Thyroid gland (tissue), 4 donors: ENCODE data around the gene TBC1D2B. TPM values are rescaled to one million over a fixed set of nuclear protein-coding genes. Genes with fewer than 3 reads are reported as not detected.
A peak's percentile ranks its signal among the peaks of the same experiment; 100 is the strongest.

ENCODE experiments used
- DNase-seq, 2 donors: peaks; one replicate each; pipeline ENCODE4 v3.0.0-alpha.2; 2019
- H3K27ac ChIP-seq, 3 donors: fragments of 200-600 bp; sonication (generic); 1 replicate in 2 of 3; 2 replicates in 1 of 3; pipeline ENCODE4 v1.5.1; 2016 to 2019; ENCODE audit warnings: mild to moderate bottlenecking in 1 of 3, moderate library complexity in 1 of 3
- H3K27me3 ChIP-seq: fragments of 200-600 bp; sonication (generic); one replicate; pipeline ENCODE4 v1.5.1; 2019
- H3K36me3 ChIP-seq, 2 donors: fragments of 200-600 bp; sonication (generic); one replicate each; pipeline ENCODE4 v1.5.1; 2016 to 2019
- H3K4me1 ChIP-seq, 2 donors: fragments of 200-600 bp; sonication (generic); one replicate each; pipeline ENCODE4 v1.5.1; 2017 to 2019
- H3K4me3 ChIP-seq, 3 donors: fragments of 200-600 bp; sonication (generic); replicated peaks in 1 of 3; 1 replicate in 2 of 3; 2 replicates in 1 of 3; pipeline ENCODE4 v1.5.1; 2016; ENCODE audit warnings: mild to moderate bottlenecking in 1 of 3
- H3K9me3 ChIP-seq: fragments of 200-600 bp; sonication (generic); one replicate; pipeline ENCODE4 v1.5.1; 2017
- POLR2A ChIP-seq, 2 donors: fragments of 450-650 bp; IDR thresholded peaks; one replicate each; pipeline ENCODE4 v1.6.1; 2017; ENCODE audit warnings: antibody characterized with exemption in 2 of 2, mild to moderate bottlenecking in 2 of 2, moderate library complexity in 1 of 2
- WGBS, 2 donors: methylation state at CpG; one replicate each; pipeline ENCODE4 v1.1.5; 2017; 5-methylcytosine and 5-hydroxymethylcytosine counted together
- intact Hi-C: fragments of 100-400 bp; cut with DNase I; formaldehyde crosslinking; loops from one replicate; pipeline ENCODE4 v1.15.1; 2023
- total RNA-seq, 4 donors: library from RNA; depleted of rRNA; stranded (reverse); fragments of >200 nt; gene quantifications; one replicate each; pipeline ENCODE4 v1.2.3, GENCODE V29; 2016
- TF ChIP-seq, protein P1 (sequence below), 6 experiments: fragments of 200-600 bp in 3 of 6; fragments of 450-650 bp in 3 of 6; sonication (generic) in 3 of 6; IDR thresholded peaks; one replicate each; pipeline ENCODE4 v1.5.1; 2016 to 2019; ENCODE audit warnings: antibody characterized with exemption in 6 of 6, mild to moderate bottlenecking in 2 of 6, inconsistent platforms in 1 of 6, moderate library complexity in 1 of 6

The TBC1D2B gene
- total RNA-seq, 4 donors from 2014 or later: 32.8 to 54.0 (median 40.1) TPM

DNA sequence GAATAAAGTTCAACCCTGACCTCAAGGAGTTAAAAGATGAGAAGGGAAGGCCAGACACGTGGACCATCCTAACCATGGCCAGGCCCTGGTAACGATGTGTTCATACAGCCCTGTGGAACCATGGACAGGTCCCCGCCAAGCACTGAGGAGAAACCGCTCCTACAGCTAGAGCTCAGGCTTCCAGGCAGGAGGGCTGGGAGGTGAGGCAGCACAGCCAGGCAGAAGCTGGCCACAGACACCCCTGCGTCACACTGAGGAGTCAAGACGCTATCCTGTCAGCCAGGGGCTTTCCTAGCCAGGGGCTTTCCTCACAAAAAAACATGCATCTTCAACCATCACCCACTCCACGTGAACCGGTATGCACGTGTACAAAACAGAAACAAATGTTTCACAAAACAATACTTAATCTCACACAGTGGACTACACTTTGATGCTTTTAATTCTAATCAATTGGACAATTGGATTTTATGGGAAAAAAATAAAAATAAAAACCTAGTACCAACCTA, 73.2 kb downstream of the TBC1D2B start:
- TF ChIP-seq, protein P1, sequence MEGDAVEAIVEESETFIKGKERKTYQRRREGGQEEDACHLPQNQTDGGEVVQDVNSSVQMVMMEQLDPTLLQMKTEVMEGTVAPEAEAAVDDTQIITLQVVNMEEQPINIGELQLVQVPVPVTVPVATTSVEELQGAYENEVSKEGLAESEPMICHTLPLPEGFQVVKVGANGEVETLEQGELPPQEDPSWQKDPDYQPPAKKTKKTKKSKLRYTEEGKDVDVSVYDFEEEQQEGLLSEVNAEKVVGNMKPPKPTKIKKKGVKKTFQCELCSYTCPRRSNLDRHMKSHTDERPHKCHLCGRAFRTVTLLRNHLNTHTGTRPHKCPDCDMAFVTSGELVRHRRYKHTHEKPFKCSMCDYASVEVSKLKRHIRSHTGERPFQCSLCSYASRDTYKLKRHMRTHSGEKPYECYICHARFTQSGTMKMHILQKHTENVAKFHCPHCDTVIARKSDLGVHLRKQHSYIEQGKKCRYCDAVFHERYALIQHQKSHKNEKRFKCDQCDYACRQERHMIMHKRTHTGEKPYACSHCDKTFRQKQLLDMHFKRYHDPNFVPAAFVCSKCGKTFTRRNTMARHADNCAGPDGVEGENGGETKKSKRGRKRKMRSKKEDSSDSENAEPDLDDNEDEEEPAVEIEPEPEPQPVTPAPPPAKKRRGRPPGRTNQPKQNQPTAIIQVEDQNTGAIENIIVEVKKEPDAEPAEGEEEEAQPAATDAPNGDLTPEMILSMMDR (IDR thresholded peaks at IDR 0.05): no peak
- TF ChIP-seq POLR2A (IDR thresholded peaks at IDR 0.05): no peak
- H3K4me3 ChIP-seq: no peak overlapping the region
- no peaks in the 10 kb centered on the region for H3K27me3 ChIP-seq
- peak overlapping the region in 1 of 3 donors; percentile 52 for H3K27ac ChIP-seq
- intact Hi-C loops: no loop called here
- 68 to 81% methylated on average over 8 to 9 of the region's 9 CpGs for WGBS, 2 donors
- H3K4me1 ChIP-seq: peaks cover 15 to 36% of the 10 kb centered on the region in 2 donors
- peaks cover 25 to 37% of the 10 kb centered on the region in 2 donors for H3K36me3 ChIP-seq
- no peaks in the 10 kb centered on the region for H3K9me3 ChIP-seq
- no peak for DNase-seq

- WGBS, 2 donors: 75 to 85% methylated on average over 13 of the region's 13 CpGs
- Histone ChIP-seq H3K9me3 (no peaks in the 10 kb centered on the region), H3K4me1 (peaks cover 15 to 36% of the 10 kb centered on the region in 2 donors), H3K4me3 (no peak overlapping the region), H3K36me3 (peaks cover 20 to 32% of the 10 kb centered on the region in 2 donors), H3K27ac (peak overlapping the region in 1 of 3 donors; percentile 5), H3K27me3 (no peaks in the 10 kb centered on the region)
- intact Hi-C loops: no loop called here
- DNase-seq: no peak
- TF ChIP-seq POLR2A (IDR thresholded peaks at IDR 0.05): no peak
- TF ChIP-seq, protein P1 (IDR thresholded peaks at IDR 0.05): no peak
These were observed 73.9 kb downstream of the TBC1D2B start for GRCh38 chr15:78003539-78004008.

DNA sequence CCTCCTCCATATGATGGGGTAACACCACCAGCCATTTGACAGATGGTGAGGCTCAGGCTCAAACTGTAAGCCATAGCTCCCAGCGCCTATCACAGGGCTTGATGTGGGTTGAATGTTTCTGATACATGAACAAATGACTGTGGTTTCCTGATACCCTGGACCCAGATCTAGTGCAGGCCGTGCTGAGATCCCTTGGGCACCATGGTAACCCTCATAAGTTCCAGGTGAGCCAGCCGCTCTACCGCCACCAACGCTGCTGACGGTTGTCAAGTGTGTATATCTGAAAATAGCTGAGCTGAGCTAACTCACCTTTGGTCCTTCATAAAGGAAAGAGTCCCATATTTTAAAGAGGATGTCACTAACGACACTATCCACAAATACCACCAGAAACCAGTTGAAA, 74.5 kb downstream of the TBC1D2B start:
- Histone ChIP-seq H3K4me1 (peaks cover 15 to 31% of the 10 kb centered on the region in 2 donors), H3K4me3 (no peak overlapping the region), H3K36me3 (peaks cover 19 to 28% of the 10 kb centered on the region in 2 donors), H3K9me3 (no peaks in the 10 kb centered on the region), H3K27me3 (no peaks in the 10 kb centered on the region), H3K27ac (no peak overlapping the region)
- intact Hi-C loops: no loop called here
- TF ChIP-seq POLR2A (IDR thresholded peaks at IDR 0.05): no peak
- TF ChIP-seq, protein P1 (IDR thresholded peaks at IDR 0.05): no peak
- WGBS, 2 donors: 99% methylated on average over 7 of the region's 7 CpGs
- no peak for DNase-seq

DNA sequence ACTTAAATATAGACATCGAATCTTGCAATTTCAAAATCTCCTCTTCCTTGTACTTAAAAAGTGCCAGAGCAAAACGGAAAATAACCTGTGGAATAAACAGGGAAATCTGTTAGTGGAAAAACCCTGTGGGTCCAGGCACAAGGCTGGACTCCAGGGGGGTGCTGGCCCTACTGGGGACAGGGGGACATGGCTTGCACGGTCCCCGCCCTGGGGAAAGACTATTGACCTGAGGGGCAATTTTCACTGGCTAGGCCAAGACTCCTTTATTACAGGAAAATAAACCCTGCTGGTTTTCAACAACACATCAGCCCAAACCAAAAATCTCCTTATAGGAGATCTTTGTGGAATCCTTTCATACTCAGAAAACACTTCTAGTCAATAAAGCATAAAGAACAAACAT, 75.9 kb downstream of the TBC1D2B start:
- DNase-seq: no peak
- no peaks in the 10 kb centered on the region for H3K27me3 ChIP-seq
- H3K4me1 ChIP-seq: peaks cover 15 to 19% of the 10 kb centered on the region in 2 donors
- TF ChIP-seq, protein P1 (IDR thresholded peaks at IDR 0.05): no peak
- TF ChIP-seq POLR2A (IDR thresholded peaks at IDR 0.05): no peak
- H3K4me3 ChIP-seq: no peak overlapping the region
- H3K9me3 ChIP-seq: no peaks in the 10 kb centered on the region
- 91 to 97% methylated on average over 4 of the region's 4 CpGs for WGBS, 2 donors
- H3K27ac ChIP-seq: no peak overlapping the region
- intact Hi-C loops: no loop called here
- peaks cover 21 to 28% of the 10 kb centered on the region in 2 donors for H3K36me3 ChIP-seq

DNA sequence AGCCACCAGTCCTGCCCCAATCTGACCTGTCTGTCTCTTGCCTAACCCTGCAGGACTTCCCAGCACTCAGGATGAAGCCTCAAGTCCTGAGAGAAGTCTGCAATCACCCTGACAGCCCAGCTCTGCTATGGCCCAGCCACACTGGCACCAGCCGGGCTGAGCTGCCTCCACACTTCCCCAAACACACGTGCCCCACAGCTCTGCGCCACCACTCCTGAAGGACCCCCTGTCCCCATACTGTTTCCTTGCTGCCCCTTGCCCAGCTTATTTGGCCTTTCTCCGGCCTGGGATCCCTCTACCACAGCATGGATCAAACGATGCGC, 76.6 kb downstream of the TBC1D2B start:
- DNase-seq: no peak
- 93 to 94% methylated on average over 6 of the region's 6 CpGs for WGBS, 2 donors
- Histone ChIP-seq H3K27ac (no peak overlapping the region), H3K27me3 (no peaks in the 10 kb centered on the region), H3K4me3 (no peak overlapping the region), H3K4me1 (peaks cover 15 to 18% of the 10 kb centered on the region in 2 donors), H3K9me3 (no peaks in the 10 kb centered on the region), H3K36me3 (peaks cover 21 to 28% of the 10 kb centered on the region in 2 donors)
- TF ChIP-seq POLR2A (IDR thresholded peaks at IDR 0.05): no peak
- TF ChIP-seq, protein P1 (IDR thresholded peaks at IDR 0.05): no peak
- intact Hi-C loops: no loop called here
